GM19023 (cell line): ENCODE results near the gene CORO1C.
"Not testable (repeated sequence)": the region's sequence is repeated elsewhere in the genome, so short reads cannot be mapped to it uniquely, and the experiment has no call there.

Experiments
- ATAC-seq: cut with Tn5 transposase; IDR thresholded peaks from one replicate; pipeline ENCODE4 v1.9.1; 2021; ENCODE audit warnings: mild to moderate bottlenecking, moderate library complexity; ENCODE audit not compliant: unreplicated experiment

The CORO1C gene

GRCh38 chr12:108620236-108620879 is 111.0 kb downstream of the CORO1C start:
- no peak for ATAC-seq

DNA sequence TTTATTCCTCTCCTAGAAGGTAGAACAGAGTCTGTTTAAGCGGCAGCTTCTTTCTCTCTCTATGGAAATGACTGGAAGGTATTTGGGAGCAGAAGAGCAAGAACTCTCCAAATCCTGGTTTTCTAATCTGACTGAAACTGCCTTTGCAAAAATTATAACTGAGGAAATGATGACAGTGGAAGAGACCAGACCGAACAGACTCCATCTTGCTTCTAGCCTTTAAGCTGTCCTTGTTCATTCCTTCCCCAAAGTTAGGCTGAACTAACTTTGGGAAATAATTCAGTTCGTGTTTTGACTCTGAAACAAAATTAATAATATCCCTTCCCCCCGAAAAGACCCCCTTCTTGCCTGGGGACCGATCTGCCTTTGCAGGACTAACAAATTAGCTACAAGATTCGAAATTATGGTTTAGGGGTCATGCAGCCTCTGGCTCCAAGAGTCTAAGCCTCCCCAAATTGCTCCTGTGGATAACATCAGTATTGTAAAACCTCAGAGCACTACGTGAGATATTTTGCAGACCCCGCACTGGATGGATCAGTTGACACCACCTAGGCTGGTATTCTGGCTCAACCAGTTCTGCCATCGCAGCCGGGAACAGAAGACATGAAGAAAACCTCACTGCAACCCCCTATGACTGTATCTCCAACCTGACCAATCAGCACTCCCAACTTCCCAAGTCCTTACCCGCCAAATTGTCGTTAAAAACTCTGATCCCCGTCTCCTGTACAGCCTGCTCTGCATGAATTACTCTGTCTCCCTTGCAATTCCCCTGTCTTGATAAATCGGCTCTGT is 111.8 kb downstream of the CORO1C start:
- no peak for ATAC-seq

DNA sequence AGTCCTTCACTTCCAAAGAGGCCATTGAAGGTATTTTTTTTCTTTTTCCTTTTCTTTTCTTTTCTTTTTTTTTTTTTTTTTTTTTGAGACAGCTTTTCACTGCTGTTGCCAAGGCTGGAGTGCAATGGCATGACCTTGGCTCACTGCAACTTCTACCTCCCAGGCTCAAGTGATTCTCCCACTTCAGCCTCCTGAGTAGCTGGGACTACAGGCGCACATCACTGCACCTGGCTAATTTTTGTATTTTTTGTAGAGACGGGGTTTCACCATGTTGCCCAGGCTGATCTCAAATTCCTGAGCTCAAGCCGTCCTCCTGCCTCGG is 112.4 kb downstream of the CORO1C start:
- ATAC-seq: not testable (repeated sequence)

GRCh38 chr12:108618079-108618952 is 113.0 kb downstream of the CORO1C start:
- ATAC-seq: no peak

- ATAC-seq: peak; percentile 76
Measured at GRCh38 chr12:108616941-108617858, 114.1 kb downstream of the CORO1C start.

GRCh38 chr12:108616359-108616758 is 115.0 kb downstream of the CORO1C start:
- ATAC-seq: no peak

DNA sequence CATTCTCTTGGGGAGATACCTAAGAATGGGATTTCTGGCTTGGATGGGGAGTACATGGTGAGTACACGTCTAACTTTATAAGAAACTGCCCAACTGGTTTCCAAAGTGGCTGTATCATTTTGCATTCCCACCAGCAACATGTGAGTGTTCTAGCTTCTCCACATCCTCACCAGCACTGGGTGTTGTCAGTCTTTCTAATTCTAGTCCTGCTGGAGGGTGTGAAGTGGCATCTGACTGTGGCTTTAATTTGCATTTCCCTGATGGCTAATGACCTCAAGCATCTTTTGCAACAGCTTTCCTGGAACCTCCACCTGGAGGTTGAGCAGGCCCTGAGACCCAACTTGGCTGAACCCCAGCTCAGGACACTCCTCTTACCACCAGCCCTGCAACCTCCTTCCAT is 115.4 kb downstream of the CORO1C start:
- ATAC-seq: no peak

GRCh38 chr12:108614639-108615038 is 116.7 kb downstream of the CORO1C start:
- ATAC-seq: no peak

DNA sequence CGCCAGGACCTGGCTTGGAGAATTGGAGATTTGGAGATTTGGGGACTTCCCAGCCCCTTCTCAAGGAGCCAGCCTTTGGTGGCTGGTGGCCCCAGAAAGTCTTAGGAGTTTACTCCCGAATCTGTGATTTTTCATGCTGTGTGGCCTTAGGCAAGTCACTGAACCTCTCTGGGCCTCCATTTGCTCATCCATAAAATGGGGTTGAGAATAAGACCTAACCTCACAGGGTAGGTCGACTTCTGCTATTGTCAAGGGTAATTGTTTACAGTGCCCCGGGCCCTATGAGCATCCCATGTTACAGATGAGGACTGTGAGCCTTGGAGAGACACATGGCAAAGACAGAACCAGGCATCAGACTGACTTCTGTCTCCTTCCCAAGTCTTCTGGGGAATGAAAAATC is 117.3 kb downstream of the CORO1C start:
- no peak for ATAC-seq

- no peak for ATAC-seq
Measured at GRCh38 chr12:108613548-108613947, 117.8 kb downstream of the CORO1C start.

DNA sequence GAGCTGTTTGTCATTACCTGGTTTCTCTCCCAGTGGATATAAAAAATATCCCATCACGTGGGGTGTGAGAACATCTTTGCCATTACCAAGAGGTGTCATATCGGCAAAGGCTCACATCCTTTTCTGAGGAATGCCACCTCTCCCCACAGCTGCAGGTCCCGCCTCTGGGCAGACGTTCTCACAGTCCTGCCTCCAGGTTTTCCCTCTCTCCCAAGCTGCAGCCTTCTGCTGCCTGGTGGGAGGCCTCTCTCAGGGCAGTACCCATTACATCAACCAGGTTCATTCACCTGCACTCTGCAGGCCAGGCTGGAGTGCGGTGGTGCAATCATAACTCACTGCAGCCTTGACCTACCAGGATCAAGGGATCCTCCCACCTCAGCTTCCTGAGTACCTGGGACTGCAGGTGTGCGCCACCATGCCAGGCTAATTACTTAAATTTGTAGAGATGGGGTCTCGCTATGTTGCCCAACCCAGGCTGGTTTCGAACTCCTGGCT is 118.5 kb downstream of the CORO1C start:
- no peak for ATAC-seq

GRCh38 chr12:108611884-108612415 is 119.4 kb downstream of the CORO1C start:
- ATAC-seq: no peak

GRCh38 chr12:108610856-108611605 is 120.3 kb downstream of the CORO1C start:
- ATAC-seq: no peak

- ATAC-seq: no peak
Measured at GRCh38 chr12:108610336-108610815, 120.9 kb downstream of the CORO1C start.

DNA sequence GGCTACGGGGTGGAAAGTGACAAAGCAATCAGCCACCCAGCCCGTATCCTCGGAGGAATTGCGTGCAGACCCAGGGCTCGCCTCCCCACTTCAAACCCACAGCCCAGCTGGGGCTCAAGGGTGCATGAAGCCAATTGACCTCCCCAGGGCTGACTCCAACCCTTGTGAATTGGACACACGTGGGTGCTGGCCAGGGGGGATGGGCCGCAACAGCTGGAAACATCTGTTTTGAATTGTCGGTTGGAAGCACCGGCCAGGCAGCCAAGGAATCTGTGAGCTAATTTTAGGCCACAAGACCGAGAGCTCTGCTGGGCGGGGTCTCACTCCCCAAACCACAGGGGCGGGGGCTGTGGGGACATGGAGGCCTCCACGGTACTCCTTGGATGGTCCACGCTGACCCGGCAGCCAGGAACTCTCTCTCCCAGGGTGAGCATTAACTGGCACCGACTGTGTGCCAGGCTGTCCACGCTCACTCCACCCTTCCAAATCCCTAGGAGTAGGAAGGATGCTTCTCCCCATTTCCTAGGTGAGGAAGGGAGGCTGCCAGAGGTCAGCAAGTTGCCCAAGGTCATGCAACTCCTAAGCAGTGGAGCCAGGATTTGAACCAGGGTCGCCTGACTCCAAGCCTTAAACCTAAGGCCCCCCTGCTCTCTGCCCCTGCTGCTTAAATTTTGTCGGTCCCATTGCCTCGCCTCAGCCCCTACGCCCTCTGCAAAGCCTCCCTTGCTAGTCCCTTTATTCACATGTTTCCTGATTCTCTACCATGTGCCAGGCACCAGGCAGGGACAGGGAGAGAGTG is 121.6 kb downstream of the CORO1C start:
- no peak for ATAC-seq

DNA sequence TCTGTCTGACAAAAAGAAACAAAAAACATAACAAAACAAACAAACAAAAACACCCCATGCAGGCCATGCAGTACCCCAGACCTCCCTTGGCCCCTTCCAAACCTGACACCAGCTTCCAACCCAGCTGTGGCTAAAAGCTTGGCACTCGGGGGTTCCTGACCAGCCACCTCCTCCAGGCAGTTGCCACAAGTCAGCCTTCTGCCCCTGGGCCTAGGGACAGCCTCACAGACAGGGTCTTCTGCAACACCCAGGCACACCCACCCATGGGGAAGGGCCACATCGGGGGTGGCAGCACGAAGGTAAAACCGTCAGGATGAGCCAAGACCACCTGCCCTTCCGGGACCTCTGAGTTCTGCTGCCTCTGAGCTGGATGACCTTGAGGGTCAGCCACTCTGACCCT is 122.7 kb downstream of the CORO1C start:
- no peak for ATAC-seq

DNA sequence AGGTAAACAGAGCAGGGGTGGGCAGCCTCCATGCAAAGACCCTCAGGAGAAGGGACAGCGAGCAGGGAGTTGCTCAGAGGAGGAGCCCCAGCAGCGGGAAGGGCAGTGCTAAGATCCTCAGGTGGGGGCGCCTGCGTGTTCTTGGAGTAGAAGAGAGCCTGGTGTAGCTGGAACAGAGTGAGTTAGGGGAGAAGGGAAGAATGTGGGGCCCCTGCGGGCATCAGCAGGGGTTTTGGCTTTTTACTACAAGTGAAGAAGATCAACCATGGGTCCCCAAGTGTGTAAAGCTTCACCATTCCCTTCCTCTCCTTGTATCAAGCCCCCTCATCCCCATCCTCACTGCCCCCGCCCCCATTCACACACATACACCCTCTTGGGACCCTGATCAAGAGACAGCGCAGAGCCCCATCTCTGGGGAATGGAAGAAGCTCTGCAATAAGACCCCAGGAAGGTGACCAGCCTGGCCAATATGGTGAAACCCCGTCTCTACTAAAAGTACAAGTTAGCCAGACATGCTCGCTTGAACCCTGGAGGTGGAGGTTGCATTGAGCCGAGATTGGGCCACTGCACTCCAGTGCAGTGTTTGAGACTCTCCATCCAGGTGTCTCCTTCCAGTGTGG is 123.2 kb downstream of the CORO1C start:
- no peak for ATAC-seq

- no peak for ATAC-seq
Measured at GRCh38 chr12:108606492-108606891, 124.8 kb downstream of the CORO1C start.
